Measurements from ENCODE around the gene PHPT1. TPM values are rescaled to one million over a fixed set of nuclear protein-coding genes. Genes with fewer than 3 reads are reported as not detected.

PHPT1 gene
- total RNA-seq, 2 donors from 2014 or later: 37.5 to 92.1 TPM

GRCh38 chr9:136808075-136808805, 41.0 kb upstream of the PHPT1 start:
- no peaks in the 10 kb centered on the region for H3K27me3 ChIP-seq (replicated peaks; ENCODE audit: insufficient read depth)
- no peaks in the 10 kb centered on the region for H3K36me3 ChIP-seq
- peaks cover 24 to 36% of the 10 kb centered on the region in 2 donors for H3K4me1 ChIP-seq (ENCODE audit: control insufficient read depth in 1 of 2, low read depth in 2 of 2)
- DNase-seq (ENCODE audit: low spot score): no peak
- peak overlapping the region; percentile 34 to 57 for H3K27ac ChIP-seq
- peak overlapping the region; percentile 99 for H3K4me3 ChIP-seq
- ATAC-seq (ENCODE audit: insufficient number of reproducible peaks, low FRiP score, low read depth): no peak
- no peak for TF ChIP-seq CTCF (IDR thresholded peaks at IDR 0.05)
- no peaks in the 10 kb centered on the region for H3K9me3 ChIP-seq

- no peaks in the 10 kb centered on the region for H3K27me3 ChIP-seq (replicated peaks; ENCODE audit: insufficient read depth)
- H3K4me3 ChIP-seq: peak overlapping the region; percentile 99
- no peaks in the 10 kb centered on the region for H3K36me3 ChIP-seq
- no peak overlapping the region for H3K27ac ChIP-seq
- H3K4me1 ChIP-seq (ENCODE audit: control insufficient read depth in 1 of 2, low read depth in 2 of 2): peaks cover 24 to 36% of the 10 kb centered on the region in 2 donors
- no peak for ATAC-seq (ENCODE audit: insufficient number of reproducible peaks, low FRiP score, low read depth)
- no peak for TF ChIP-seq CTCF (IDR thresholded peaks at IDR 0.05)
- H3K9me3 ChIP-seq: no peaks in the 10 kb centered on the region
- DNase-seq (ENCODE audit: low spot score): no peak
Measured at GRCh38 chr9:136808806-136809158, 40.4 kb upstream of the PHPT1 start.

DNA sequence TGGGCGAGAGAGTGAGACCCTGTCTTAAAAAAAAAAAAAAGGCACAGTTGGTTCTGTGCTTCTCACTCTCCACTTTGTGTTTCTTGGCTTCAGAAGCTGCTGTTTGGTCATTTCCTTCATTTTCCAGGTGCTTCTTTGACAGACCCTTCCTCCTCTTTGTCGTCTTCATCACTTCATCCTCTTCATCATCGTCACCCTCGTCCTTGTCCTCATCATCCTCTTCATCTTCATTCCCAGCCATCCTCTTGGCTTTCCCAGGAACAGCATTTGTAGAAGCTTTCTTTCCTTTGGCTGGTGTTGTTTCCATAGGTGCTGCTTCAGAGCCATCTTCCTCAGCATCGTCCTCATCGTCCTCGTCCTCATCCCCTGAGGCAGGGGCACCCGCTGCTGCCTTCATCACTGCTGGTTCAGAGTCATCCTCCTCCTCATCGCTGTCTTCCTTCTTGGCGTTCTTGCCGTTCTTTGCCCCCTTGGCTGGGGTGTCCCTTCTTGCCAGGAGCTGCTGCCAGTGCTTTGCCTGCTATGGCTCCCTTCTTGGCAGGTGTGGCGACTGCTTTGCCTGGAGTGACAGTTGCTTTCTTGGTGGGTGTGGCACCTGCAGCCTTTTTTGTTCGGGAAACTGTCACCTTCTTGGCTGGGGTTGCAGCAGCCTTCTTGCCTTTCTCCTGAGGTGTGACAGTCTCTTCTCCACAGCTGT, 34.3 kb upstream of the PHPT1 start:
- DNase-seq (ENCODE audit: low spot score) (no peak), ATAC-seq (ENCODE audit: insufficient number of reproducible peaks, low FRiP score, low read depth) (no peak)
- Histone ChIP-seq H3K36me3 (peaks cover 7% of the 10 kb centered on the region), H3K9me3 (no peaks in the 10 kb centered on the region), H3K27me3 (replicated peaks; ENCODE audit: insufficient read depth) (no peaks in the 10 kb centered on the region), H3K4me3 (no peak overlapping the region), H3K4me1 (ENCODE audit: control insufficient read depth in 1 of 2, low read depth in 2 of 2) (peaks cover 4 to 10% of the 10 kb centered on the region in 2 donors), H3K27ac (no peak overlapping the region)
- TF ChIP-seq CTCF (IDR thresholded peaks at IDR 0.05): no peak

GRCh38 chr9:136815422-136815782, 33.8 kb upstream of the PHPT1 start:
- no peak for ATAC-seq (ENCODE audit: insufficient number of reproducible peaks, low FRiP score, low read depth)
- no peak for TF ChIP-seq CTCF (IDR thresholded peaks at IDR 0.05)
- Histone ChIP-seq H3K27ac (no peak overlapping the region), H3K27me3 (replicated peaks; ENCODE audit: insufficient read depth) (no peaks in the 10 kb centered on the region), H3K4me1 (ENCODE audit: control insufficient read depth in 1 of 2, low read depth in 2 of 2) (peaks cover 0 to 6% of the 10 kb centered on the region in 2 donors), H3K4me3 (no peak overlapping the region), H3K9me3 (no peaks in the 10 kb centered on the region), H3K36me3 (peaks cover 7% of the 10 kb centered on the region)
- no peak for DNase-seq (ENCODE audit: low spot score)

GRCh38 chr9:136820971-136821825, 28.0 kb upstream of the PHPT1 start:
- Histone ChIP-seq H3K27me3 (replicated peaks; ENCODE audit: insufficient read depth) (no peaks in the 10 kb centered on the region), H3K4me1 (ENCODE audit: control insufficient read depth in 1 of 2, low read depth in 2 of 2) (peaks cover 3 to 11% of the 10 kb centered on the region in 2 donors), H3K36me3 (peaks cover 19% of the 10 kb centered on the region), H3K4me3 (peak overlapping the region; percentile 68), H3K27ac (no peak overlapping the region), H3K9me3 (no peaks in the 10 kb centered on the region)
- DNase-seq (ENCODE audit: low spot score) (no peak), ATAC-seq (ENCODE audit: insufficient number of reproducible peaks, low FRiP score, low read depth) (no peak)
- TF ChIP-seq CTCF (IDR thresholded peaks at IDR 0.05): no peak

Data from thoracic aorta (tissue), 2 donors.